ENCODE results near the gene GREB1L.

Gene GREB1L

DNA sequence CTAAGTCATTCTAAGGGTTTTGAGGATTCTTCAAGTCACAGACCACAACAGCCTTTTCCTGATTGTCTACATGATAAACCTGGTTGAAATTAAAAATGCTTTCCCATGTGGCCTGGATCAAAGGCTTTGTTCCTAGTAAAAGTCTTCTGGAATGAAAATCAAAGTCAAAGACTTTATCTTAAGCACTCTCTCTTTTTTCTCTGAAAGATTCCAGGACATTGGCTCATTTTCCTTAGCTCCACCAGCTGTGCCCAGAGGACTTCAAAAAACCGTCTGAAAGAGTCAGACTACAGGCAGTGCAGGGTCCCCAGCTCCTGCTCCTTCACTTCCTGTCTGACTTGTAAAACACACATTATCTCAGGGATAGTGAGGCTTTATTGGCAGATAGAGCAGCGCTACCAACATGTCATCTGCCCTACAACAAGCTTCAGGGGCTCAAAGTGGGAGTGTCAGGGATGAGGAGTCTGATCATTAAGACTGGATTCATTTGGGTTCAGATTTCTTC lies 210.3 kb downstream of the GREB1L start:
- no peak for DNase-seq

DNA sequence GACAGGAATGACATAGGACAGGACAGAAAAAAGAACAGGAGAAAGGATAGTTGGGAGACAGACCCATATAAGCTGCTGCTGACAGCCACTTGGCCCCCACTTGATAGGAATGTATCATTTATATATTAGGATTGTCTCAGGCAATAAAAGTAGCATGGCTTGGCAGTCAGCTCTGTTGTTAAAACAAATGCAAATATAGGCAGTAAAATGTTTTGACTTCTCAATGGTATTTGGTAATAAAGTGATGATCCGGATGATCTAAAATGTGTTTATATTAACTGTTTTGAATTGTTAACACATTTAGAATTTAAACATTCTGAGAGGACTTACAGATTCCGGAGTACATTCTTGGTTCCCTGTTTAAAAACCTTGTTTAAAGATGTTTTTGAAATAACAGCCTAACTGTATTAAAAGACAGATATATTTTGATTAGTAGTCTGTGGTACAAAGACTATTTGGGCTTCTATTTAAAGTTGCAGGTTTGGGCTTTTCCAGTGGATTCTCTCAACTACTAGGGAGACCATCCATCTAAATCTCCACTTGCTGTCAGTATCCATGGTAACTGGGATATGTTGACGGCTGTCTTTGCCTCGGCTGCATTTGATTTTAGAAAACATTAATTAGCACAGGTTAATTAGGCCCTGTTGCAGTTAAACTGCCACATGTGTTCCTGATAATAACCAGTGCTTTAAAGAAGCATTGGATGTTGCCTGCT lies 210.9 kb downstream of the GREB1L start:
- no peak for DNase-seq

DNA sequence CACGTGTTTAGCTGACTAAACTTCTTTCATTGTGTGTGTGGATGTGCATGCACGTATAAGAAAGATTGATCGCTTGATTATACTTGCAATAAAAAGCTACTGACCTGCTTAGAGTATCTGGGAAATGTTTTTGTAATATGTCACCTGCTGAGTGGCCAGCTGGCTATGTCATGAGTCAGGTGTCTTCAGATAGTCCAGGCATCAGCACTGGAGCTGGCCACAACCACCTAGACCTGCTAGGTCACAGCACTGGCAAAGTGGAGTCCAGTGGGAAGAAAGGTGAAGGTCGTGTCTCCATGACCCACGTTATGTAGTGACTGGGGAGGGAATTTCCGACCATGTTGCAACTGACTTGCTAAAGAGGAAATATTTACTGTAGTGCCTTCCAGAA lies 211.5 kb downstream of the GREB1L start:
- DNase-seq = no peak

DNA sequence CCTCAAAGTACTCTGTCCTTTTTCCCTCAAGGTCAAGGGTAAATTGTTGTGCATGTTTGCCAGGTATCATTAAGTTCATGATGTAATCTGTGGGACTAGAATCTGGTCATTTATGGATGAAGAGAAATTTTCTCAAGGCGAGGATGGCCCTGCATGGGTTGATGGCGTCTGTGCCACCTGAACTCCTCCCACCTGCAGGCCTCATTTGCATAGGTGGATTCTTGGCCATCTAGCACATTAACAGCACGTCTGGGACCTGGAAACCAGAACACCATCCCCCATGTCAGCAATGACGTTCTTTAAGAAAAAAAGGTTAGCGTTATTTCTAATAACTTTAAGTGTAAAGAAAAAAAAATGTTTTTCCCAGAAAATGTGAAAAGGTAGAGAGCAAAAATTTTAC lies 212.7 kb downstream of the GREB1L start:
- DNase-seq = no peak

DNA sequence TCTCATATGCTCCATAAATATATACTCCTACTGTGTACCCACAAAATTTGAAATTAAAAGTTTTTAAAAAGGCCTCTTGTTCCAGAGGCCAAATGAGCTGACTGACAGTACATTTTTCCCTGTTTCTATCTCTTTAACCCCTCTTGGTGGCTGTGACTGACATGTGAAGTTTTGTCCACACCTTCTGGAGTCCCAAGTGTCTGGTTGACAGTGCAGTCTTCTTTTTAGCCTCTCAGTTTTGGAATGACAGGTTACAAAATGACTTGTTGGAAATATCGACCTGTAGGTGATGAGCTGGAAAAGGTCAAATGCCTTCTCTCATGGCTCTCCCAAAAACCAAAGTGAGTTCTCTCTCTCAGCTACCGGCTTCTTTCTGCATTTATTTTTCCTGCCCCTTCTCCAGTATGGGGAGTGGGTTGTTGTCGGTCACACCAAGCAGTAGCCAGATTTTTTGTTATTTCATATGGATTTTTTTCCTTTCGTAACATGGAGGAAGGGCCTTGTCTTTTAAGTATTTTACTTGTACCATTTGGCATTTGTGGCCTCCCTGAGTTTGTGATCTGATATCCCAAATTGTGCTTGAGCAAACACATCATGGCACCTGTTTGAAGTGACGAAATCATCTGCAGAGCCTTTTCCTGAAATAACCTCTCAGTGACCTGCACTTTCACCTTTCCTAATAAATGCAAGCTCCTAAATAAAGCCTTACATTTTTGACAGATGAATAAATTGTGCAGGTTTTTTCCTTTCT lies 214.6 kb downstream of the GREB1L start:
- no peak for DNase-seq

DNA sequence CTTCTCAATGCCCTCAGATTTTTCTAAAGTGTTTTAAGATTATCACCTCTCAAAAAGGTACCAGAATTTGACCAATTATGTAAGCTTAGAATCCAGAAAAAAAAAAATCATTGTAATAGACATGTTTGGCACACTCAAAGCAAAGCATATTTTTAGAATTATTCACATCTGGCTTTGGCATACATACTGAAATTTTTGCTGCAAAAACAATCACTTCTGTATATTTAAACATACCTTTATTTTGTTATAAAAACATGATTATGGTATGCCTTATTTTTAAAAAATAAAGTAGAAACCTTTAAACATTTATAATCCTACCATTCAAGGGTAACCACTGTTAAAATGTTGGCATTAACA lies 215.1 kb downstream of the GREB1L start:
- no peak for DNase-seq

DNA sequence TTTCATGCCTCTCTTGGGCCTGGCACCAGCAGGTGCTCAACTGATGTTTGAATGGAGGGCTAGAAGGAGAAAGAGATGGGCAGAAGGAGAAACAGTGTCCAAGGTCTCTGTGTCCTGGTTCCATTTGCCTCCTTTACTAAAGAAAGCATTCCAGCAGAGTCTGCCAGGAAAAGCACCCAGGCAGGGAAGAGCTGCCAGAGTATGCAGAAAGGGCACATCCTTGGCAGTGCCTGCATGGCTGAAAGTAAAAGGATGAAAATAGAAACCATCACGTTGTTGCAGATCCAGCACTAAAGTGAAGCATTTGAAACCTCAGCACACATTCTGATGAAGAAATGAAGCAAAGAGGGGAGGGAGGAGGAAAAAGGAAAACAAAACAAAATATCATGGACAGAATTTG lies 216.3 kb downstream of the GREB1L start:
- DNase-seq = no peak

DNA sequence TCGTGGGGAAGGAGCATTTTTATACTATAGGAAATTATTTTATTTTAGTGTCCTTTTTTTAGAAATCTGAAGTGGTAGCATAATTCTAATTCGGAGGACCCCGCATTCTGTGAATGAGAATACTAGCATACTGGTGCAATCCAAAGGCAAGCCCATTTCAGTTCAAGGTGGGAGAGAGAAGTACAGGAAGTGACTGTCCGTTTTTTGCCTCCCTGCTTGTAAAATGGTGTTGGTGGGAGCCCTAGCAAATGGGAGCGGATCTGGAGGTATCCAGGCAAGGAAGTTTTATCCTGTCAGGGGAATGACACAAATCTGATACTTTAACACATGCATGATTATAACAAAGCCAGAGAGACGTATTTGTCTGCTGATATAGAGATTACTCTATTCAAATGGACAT lies 216.8 kb downstream of the GREB1L start:
- no peak for DNase-seq

DNA sequence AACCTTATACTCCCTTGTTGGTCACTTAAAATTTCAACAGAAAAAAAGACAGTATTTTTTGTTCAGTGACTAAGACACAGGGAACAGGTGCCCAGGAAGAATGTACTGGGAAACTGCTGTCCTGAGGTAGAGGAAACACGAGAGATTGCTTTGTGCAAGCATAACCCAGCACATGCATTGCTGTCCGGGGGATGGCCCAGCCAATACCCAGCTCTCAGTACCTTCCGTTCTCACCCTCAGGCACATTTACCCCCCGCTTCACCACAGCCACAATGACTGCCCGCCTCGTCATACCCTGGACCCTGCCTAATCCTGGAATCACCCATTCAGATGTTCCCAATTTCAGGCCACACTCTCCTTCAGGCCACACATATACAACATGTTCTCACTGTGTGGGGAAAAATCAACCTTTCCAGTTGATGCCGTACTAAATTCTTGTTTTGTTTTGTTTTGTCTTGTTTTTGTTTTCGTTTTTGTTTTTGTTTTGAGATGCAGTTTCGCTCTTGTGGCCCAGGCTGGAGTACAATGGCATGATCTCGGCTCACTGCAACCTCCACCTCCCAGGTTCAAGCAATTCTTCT lies 217.8 kb downstream of the GREB1L start:
- DNase-seq = no peak

DNA sequence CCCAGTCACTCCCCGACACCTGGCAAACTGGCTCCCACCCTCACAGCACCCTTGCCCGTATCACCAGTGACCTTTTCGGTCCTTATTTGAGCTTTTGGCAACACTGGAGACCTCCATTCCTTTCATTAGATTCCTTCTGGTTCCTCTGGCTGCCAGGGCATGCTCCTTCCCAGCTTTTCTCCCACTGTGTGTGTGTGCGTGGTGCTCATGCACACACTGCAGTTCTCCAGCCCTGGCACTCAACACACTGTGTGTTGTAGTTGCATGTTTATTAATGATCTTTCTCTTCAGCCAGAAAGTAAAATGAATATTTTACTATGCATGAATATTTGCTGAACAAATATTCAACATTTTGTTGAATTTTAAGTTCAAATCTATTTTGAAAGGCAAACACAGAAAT lies 219.4 kb downstream of the GREB1L start:
- DNase-seq = no peak

DNA sequence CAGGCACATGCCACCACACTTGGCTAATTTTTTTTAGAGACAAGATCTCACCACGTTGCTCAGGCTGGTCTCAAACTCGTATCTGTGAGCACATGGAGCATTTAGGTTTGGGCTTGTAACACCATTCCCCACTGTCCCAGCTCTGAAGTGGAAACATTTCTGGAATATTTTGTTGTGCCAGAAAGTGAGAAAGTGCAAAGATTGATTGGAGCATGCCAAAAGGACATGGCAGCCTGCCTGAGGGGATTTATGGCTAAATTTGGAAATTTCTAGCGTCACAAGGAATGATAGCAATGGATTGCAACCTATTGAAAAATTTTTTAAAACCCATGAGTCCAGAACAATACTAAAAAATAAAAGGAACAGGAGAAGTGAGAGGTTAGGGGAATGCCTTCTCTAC lies 221.7 kb downstream of the GREB1L start:
- no peak for DNase-seq

DNA sequence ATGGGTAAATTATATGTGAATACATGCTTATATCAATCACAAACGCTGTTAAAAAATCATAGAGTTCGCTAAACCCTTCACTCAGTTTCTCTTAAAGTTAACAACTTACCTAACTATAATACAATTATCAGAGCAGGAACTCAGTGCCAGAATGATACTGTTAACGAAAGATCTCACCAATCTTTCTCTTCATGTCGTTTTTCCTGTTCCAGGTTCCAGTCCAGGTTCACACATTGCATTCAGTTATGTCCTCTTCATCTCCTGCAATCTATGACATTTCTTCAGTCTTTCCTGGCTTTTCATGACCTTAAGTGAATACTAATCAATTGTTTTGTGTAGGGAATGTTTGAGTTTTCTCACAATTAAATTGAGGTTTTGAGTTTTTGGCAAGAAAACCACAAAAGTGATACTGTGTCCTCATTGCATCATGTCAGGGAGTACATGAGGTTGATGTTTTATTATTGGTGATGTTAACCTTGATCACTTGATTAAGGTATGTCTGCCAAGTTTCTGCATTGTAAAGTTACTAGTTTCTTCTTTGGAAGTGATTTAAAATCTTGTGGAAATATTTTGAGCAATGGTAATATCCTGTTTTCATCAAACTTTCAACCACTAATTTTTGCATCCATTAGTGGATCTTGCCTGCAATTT lies 226.6 kb downstream of the GREB1L start:
- DNase-seq = no peak

DNA sequence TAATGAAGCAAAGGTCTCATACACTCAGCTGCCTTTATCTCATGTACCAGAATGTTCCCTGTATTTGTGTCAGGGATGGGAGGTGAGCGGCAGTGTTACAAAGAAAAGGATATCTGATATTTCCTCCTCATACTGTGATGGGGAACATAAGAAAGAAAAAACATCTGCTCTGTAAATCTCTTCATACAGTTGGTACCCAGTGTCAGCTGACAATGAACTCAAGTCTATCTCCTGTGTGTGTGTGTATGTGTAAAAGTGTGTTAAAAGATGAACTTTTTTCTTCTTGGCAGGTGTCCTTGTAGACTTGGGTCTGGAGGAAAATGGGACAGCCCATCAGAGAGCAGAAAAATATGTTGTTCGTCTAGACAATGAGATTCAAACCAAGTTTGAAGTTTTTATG lies 230.7 kb downstream of the GREB1L start:
- no peak for DNase-seq

DNA sequence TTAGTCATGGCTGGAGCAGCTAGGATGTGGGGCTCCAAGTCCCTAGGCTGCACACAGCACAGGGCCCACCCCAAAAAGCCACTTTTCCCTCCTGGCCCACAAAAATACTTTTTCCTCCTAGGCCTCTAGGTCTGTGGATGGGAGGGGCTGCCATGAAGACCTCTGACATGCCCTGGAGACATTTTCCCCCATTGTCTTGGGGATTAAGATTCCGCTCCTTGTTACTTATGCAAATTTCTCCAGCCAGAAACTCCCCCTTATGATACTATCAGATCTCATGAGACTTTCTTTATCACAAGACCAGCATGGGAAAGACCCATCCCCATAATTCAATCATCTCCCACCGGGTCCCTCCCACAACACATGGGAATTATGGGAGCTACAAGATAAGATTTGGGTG lies 232.6 kb downstream of the GREB1L start:
- no peak for DNase-seq

DNA sequence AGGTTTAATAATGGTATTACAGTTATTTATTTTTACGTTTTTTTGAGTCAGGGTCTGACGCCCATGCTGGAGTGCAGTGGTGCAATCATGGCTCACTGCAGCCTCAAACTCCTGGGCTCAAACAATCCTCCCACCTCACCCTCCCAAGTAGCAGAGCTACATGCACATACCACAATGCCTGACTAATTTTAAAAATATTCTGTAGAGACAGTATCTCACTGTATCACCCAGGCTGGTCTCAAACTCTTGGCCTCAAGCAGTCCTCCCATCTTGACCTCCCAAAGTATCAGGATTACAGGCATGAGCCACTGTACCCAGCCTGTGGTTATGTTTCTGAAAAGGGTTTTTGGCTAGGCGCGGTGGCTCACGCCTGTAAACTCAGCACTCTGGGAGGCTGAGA lies 237.7 kb downstream of the GREB1L start:
- DNase-seq = peak; percentile 67

DNA sequence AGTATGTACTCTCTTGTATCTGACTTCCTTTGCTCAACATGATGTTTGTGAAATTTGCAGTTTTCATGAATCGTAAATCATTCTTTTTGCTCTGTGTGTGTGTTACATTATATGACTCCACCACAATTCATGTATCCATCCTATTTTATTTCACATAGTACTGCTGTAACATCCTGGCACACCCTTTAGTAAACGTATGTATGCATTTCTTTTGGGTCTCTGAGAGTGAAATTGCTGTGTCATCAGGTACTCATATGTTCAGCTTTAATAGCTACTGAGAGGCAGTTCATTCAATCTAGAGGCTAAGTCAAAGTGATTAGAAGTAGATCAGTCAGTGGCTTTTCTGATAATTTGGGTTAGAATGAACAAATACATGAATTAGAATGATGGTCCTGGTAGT lies 239.7 kb downstream of the GREB1L start:
- no peak for DNase-seq

DNA sequence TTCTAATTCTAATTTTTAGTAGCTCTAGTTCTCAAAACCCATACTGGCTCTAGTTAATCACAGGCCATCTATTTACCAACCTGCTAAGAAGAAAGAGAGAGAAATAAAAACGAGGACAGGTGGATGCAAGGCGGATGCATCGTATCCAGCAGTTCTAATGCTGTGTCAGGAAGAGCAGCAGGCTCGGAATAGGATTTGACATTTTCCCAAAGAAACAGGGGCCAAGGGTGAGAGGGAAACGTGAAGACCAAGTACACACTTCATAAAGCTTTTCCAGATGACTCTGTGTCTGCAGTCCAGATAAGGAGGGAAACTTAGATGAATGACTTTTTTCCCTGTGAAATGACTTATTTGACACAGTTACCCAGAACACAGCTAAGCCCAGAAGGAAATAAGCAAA lies 241.0 kb downstream of the GREB1L start:
- DNase-seq = no peak

DNA sequence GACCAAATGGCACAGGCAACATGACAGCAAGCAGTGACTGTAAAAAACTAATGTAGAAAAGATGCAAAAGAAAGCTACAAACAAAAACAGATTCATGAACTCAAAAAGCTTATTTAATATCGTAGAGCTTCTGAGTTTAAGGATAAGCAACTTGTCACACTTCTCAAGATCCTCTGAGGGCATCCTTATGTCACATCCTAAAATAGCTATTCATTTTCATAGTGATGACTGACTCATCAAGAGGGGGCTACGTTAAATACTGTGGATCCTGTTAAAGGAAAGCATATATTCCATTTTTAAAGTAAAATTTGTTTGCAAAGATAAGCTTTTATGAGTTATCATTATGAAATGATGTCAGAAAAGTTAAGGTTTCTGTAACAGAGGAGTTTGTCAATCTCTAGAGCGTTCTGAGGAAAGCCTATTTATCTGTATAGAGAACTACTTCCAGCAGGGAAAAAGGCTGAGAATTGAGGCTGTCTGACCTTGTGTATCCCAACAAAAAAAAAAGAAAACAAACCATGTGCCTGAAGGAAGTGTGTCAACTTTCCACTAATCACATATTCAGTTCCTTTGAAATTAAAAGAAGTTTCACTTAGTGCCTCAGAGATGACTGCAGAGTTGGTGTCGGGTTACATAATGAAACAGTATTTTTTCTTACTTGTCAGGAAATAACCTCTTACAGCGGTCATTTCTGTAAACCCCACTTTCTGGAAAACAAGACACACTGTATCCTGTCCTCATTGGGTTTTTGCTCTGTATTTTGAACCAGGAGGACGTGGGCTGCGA lies 243.0 kb downstream of the GREB1L start:
- DNase-seq = no peak

DNA sequence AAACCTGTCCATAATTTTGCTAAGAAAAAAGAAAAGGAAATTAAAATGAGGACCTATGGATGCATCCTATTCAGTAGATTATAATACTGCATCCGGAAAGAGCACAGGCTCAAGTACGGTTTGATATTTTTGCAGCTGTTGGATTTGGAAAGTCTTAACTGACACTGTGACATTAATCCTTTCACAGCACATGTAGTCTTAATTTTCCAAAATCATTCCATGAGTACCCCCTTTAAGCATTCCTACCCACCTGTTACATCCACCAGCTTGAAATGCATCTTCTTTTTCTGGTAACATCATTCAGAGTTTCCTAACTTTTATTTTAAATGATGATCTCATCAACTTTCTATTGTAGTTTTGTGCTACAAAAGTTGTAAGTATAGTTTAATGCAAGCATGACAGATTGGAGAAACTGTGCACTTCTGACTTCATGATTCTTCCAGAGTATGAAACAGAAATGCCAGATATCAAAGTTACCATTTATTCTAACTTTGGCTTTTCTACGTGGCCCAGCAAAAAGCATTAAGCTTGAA lies 244.9 kb downstream of the GREB1L start:
- DNase-seq = no peak

DNA sequence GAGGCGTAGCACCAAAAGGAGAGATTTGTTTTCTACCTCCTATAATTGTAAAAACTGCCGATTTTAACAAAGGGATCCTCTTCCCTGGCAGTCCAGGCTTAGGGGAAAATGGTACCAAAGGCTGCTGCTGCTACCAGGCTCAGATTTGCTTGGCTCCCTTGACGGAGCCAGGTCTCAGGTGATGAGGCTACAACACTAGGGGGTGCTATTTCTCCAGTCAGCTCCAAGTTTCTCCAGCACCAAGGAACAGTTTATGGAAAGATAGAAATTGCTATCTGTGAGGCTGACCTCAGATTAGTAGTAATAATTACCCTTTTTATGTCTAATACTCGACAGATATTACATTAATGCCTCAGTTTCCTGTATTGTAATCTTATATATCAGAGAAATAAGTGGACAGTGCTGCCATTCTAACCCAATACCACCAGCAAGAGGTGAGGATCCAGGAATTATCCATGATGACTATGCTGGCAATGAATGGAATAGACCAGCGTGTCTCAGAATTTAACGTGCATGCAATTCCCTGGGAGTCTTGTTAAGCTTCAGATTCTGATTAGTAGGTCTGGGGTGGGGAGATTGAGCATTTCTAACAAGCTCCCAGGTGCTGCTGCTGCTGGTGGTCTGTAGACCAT lies 247.2 kb downstream of the GREB1L start:
- peak; percentile 17 for DNase-seq

DNA sequence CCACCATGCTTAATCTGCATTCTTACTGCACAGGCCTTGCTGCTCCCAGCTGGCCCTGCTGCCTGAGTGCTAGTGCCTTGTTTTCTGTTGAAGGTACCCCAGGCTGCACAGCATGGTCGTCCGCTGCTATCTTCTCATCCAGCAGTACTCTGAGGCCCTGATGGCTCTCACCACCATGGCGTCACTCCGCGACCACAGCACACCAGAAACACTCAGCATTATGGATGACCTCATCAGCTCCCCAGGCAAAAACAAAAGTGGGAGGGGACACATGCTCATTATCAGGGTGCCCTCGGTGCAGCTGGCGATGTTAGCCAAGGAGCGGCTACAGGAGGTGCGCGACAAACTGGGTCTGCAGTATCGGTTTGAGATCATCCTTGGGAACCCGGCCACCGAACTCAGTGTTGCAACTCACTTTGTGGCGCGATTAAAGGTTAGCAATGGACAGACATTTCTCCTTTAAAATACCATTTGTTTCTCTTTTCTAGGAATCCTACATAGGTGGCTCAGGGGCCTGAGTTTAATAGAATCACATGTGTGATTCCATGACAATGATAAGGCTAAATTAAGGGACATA lies 248.0 kb downstream of the GREB1L start:
- no peak for DNase-seq

DNA sequence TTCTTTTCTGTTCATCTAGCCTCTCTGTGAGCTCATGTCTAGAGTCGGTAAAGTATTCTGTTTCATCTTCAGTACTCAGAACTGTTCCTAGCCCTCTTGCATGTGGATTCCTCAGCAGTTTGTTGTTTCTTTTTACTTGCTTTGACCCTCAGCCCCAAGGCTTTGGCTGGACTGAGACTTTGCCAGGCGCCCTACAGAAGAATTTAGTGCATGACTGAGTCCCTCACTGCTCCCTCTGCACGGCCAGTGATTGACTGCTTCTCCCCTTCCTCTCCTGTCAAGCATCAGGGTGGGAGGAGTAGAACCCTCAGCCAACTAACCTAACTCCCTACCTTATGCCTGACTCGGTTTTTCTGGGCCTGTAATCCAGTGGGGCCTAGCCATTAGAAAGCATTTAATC lies 248.7 kb downstream of the GREB1L start:
- no peak for DNase-seq

Data from NCI-H226 (cell line).